Endometrium (tissue), 2 donors: ENCODE results near the gene CLTC.
"Not testable (repeated sequence)": the region's sequence is repeated elsewhere in the genome, so short reads cannot be mapped to it uniquely, and the experiment has no call there.

Source experiments
- FAIRE-seq: peaks from 2 replicates; lab custom pipeline; 2012; peaks lifted over from hg19 to GRCh38; lab: Jason Lieb, UNC
- donor health status: control.
- donor health status: control.

The CLTC gene

DNA sequence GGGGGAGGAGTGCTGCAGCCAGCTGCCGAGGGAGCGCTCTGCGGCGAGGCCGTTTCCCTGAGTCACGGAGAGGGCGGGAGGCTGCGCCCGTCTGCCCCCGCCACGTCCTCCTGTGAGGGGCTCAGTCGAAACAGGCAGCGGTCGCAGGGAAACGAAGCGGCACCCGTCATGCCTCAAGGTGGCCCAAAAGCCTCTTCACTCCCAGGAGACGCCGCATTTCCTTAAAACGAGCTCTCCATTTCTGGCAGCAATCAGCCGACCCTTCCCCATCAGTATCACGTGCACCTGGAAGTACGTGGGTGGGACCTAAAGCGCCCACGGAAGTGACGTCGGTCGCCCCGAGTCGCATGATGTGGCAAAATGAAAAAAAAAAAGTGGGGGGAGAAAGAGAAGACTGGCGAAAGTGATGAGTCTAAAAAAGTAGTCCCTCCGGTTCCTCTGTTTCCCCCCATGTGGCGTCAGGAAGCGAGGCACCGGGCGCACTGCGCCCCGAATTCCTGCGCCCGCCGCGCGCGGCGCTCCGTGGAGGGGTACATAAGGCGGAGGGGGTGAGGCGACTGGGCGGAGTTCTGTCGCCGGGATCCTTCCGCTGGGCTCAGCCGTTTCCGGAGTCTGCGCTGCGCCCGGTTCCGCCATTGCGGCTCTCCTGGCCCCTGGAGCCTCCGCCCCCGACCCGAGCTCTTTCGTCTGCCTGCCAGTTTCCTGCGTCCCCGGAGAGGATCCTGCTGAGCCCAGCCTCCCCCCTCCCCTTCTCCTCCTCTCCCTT is at the start of gene CLTC:
Gene CLTC (plus strand): TSS at position 598 of the 766 bp plus-strand sequence. CDS start 237 bp downstream, outside the sequence.
- FAIRE-seq, result peak; percentile 15

DNA sequence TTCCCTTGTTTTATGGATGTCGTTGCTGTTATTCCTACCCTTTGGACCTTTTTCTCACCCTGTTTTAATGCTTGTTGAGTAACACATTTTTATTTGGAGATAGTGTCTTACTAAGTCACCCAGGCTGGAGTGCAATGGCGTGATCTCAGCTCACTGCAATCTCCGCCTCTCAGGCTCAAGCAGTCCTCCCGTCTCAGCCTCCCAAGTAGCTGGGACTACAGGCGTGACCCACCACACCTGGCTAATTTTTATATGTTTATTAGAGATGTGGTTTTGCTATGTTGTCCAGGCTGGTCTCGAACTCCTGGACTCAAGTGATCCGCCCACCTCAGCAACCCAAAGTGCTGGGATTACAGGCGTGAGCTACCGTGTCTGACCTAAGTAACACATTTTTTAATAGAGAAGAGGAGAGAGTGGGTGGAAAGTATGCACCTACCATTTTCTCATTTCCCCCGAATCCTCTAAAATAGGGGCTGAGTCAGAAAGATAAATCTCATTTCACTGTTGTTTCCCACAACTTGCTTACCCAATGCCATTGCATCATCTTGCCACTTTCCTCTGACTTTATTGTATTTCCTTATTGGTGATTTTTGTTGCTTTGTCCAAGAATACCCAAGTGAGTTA is 47.3 kb upstream of the CLTC start:
- no peak for FAIRE-seq

DNA sequence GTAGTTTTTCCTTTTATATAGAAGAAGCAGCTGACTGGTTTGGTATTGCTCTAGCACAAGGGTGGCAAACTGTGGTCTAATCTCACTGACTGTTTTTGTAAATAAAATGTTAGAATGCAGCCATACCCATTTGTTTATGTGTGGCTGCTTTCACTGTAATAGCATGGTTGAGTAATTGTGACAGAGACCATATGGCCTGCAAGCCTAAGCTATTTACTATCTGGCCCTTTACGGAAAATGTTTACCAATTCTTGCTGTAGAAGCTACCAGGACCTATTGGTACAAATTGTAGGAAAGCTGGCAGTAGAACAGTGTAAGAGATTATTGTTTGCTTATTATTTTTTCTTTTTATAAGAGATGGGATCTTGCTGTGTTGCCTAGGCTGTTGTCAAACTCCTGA is 35.5 kb upstream of the CLTC start:
- FAIRE-seq, result not testable (repeated sequence)

DNA sequence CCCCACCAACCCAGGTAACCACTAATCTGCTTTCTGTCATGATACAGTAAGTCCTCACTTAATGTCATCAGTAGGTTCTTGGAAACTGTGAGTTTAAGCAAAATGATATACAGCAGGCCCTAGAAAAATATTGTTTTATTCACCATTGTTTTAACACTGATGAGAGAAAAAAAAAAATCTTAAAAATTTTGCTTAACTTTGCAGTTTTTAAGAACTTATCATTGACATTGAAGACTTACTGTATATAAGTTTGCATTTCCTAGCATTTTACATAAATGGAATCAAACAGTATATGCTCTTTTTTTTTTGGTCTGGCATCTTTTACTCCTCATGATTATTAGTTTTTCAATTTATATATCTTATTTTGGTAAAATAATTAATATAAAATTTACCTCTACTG is 19.5 kb upstream of the CLTC start:
- no peak for FAIRE-seq

DNA sequence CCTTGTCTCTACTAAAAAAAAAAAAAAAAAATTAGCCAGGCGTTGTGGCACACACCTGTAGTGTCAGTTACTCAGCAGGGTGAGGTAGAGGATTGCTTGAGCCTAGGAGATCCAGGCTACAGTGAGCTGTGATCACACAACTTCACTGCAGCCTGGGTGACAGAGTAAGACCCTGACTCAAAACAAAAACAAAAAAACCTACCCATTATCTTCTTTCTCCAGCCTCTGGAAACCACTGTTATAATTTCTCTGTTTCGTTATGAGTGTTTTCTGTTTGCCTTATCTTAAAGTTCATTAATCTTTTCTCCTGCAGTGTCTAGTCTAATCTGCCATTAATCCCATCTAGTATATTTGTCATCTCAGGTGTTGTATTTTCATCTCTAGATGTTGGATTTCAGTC is 18.6 kb upstream of the CLTC start:
- FAIRE-seq, result no peak

DNA sequence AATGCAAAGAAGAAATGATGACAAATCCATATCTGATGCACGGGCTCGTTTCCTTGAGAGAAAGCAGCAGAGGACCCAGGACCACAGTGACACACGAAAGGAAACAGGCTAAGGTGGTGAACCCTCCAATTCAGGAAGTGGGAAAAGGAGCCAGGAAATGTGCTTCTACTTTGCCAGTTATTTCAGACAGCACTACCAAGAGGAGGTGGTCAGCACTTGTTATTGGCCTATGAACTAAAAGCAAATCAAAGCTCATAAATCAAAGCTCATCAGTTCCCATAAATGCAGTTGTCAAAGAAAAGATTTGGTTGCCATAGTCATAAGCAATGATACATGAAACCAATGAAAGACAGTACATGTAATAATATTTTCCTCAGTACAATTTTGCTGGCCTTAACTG is 12.6 kb upstream of the CLTC start:
- FAIRE-seq, result no peak

DNA sequence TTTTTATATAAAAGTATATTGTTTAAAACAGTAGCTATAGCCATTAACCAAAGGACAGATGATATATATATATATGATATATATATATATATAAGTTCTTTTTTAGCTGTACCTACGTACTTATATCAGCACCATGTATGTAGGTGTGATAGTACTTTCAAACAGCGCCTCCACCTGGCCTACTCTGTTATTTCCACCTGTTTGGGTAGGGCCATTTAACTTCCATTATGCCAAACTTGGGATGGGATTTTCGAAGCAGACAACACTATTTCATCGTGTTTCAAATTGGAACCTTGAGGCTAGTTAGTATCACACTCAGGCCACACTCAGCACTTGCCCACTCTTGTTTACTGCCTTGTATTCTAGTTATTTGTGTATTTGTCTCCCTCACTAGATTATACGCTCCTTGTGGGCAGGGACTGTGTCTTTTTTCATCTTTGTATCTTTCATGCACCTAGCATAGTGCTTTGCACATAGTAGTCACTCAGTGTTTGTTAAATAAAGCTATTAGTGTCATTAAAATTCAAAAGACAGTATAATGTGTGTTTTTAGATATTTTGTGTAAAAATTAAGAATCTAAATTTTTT is 11.8 kb upstream of the CLTC start:
- no peak for FAIRE-seq

DNA sequence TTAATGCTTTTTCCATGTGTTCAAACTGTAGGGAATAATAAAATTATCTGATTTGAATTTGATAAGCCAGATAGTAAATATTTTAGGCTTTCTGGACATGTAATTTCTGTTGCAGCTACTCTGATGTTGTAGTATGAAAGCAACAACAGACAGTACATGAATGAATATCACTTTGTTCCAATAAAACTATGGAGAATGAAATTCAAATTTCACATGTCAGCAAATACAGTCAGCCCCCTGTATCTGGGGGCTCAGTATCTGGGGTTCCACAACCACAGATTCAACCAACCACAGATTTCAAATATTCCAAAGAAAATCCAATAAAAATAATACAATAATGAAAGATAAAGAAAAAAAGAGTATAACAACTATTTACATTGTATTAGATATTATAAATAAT is 8.2 kb upstream of the CLTC start:
- FAIRE-seq, result no peak

DNA sequence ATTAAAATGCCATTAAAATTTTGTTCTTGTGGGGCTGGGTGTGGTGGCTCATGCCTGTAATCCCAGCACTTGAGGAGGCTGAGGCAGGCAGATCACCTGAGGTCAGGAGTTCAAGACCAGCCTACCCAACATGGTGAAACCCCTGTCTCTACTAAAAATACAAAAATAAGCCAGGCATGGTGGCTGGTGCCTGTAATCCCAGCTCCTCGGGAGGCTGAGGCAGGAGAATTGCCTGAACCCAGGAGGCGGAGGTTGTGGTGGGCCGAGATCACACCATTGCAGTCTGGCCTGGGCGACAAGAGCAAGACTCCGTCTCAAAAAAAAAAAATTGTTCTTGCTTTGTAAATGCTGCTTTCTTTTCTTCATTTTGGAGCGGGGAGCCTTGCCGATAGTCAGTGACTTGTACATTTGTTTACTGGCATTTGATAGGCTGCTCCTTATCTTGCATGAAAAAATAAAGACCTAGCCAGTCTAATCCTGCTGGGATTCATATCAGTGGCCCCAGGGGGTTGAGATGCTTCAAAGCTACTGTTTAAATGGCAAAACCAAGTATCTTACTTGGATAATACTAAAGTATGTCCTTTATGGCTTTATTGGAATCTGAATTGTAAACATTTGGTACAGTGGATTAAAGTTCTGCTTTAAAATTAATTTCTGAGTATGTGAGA is 3.3 kb upstream of the CLTC start:
- no peak for FAIRE-seq

DNA sequence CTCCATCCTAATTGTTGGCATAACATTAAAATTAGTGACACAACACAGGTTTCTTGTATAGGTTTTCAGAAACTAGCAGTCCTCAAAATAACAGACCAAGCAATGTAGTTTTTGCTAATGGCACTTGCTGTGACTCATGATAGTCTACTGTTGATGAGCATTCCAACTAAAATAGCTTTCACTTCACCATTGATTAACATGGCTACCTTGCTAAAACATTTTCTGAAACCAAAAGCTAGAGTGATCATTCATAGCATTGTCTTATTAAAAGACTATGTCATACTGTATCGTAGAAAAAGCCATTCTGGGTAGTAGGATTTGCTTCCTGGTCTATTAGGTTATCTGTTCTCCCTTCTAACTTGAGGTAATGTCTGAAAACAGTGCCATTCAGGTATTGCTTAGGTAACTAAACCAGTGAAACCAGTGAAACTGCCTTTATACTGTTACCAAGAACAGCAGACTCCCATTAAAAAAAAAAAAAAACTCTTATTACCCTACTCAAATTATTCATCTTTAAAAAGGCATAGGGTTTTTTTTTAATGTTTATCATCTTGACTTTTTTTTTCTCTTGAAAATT is 2.5 kb upstream of the CLTC start:
- FAIRE-seq, result no peak

DNA sequence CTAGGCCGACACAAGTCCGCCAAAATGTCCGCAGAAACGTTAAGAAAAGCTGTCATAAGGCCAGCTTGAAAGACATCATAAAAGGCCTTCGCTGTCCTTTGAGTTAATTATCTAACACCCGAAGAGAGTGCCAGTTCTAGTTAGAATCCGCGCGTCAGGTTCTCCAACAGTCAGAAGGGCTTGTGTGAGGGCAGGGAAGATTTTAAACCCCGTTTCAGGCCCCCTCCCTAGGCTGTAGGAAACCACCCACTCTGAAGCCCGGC is 729 bp upstream of the CLTC start:
- no peak for FAIRE-seq

DNA sequence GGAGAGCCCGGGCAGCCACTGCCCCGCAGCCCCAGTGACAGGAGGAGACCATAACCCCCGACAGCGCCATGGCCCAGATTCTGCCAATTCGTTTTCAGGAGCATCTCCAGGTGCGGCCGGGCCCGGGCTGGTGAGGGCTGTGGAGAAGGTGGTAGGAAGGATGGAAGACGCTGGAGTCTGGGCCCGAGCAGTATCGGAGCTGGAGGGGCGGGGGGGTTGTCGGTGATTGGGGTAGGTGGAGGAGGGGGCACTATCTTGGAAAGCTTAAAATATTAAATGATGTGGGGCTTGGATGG is 317 bp downstream of the CLTC start:
- FAIRE-seq, result no peak

DNA sequence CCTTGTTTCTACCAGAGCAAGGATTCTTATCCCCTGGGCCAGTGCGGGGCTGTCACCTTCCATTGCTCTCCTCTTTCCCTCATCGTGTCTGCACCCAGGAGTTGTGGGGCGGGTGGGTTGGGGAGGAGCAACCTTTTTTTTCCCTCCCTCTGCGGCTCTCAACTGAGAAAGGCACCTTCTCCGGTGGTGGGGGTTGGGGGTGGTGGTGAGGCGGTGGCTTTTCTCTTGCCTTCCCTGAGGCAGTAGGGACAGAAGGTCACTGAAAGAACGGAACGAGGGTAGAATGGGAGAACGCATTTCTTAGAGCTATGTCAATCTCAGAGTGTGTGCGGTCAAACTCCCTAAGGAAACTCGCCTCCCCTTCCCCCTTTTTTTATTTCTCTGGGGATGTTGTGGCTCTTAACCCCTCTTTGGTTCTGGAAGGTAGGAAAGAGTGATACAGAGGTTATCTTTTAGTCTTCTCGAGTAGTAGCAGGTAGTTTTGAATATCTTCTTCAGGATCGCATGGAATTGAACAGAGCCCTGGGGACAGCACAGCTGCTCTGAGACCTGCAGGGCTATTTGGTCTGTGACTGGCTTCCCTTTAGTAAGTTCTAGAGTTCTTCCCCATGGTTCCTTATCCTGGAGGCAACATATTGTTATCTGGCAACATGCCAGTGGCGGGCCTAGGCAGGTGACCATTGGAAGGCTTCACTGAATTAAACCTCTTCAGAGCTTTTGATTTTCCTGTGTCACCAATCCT is 994 bp downstream of the CLTC start:
- FAIRE-seq, result no peak

DNA sequence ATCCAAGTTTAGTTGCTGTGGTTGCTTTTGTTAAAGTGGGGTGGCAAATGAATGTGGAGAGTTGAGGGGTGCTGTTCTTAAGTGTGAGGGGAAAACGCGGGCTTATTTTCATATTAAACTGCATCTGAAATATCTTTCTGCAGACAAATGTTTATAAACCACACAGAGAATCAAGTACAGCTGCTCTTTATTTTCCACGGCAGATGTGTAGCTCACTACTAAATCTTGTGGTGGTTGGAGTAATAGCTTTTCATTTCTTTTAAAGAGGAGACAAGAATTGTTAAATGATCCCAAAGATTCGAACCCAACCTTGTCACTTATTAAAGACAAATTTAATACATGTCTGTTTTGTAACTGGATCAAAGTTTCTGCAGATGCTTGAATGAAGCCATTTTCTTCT is 2.1 kb downstream of the CLTC start:
- FAIRE-seq, result no peak

DNA sequence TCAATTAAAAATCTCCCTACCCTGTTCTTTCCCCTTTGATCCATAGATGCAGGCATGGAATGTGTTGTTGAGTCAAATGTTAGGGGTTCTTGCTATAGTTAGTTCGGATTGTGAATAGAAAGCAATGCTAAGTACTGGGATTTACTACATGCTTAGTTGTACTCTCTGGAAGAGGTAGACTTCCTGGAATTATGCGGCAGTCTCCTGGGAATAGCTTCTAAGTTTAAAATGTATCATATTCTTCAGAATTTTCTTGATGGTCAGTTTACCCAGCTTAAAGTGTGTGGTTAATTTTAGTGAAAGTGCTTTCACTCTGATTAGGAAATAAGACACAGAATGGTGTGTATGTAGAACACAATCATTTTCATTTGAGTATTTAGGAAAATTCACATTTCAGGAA is 3.5 kb downstream of the CLTC start:
- FAIRE-seq, result no peak

DNA sequence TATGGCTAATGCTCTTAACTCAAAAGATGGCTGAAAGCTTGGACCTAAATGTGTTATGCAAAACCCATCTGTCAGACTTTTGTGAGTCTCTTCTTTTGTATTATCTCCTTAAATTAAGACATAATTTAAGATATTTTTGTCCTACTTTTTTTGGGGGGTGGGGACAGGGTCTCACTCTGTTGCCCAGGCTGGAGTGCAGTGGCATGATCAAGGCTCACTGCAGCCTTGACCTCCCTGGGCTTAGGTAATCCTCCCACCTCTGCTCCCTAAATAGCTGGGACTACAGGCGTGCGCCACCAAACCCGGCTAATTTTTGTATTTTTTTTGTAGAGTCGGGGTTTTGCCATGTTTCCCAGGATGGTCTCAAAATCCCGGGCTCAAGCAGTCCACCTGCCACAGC is 7.1 kb downstream of the CLTC start:
- FAIRE-seq, result no peak

DNA sequence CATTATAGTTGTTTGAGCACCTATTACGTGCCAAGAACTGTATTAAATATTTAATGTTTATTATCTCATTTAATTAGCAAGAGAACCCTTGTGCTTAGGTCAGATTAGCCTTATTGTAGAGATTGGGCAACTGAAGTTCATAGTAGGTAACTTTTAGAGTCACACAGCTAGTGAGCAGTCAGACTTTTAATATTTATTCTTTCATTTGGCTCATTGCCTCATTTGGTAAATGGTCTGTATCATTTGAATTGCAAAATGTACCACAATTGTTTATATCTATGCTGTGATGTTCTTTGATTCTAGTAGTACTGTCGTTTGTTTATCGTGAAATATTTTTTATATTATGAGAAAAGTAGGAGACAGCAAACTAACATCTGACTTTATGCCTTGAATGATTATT is 7.6 kb downstream of the CLTC start:
- no peak for FAIRE-seq

DNA sequence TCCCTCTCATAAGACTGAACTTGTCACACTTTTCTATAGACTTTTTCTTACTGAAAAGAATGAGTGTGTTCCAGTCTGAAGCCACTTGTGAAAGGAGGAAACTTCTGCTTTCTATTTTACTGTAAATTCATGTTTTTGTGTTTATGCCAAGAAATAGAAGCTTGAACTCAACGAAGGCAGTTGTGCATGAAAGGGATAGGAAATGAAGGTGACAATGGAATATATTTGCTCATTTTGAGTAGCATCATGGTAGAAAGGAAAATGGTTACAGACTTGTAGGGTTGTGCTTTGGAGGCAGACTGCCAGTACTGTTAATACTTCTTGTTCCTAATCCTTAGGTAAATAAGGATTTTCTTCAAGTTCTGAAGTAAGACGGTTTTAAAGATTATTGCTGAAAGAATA is 8.1 kb downstream of the CLTC start:
- no peak for FAIRE-seq

DNA sequence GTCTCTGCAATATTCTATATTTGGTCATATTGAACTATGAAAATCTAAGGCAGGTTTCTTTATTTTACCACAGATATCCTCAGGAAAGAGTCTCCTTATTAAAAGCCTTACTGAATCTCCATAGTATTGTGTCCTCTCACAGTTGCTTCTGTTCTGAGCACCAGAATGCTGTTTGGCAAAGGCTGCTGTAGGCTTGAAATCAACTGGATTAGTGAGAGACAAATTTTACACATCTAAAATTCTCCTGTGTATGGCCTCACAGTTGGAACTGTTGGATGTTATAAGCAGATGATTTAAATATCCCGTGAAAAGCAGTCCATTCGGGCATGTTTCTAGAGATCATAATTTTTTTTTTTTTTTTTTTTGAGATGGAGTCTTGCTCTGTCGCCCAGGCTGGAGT is 9.5 kb downstream of the CLTC start:
- no peak for FAIRE-seq

DNA sequence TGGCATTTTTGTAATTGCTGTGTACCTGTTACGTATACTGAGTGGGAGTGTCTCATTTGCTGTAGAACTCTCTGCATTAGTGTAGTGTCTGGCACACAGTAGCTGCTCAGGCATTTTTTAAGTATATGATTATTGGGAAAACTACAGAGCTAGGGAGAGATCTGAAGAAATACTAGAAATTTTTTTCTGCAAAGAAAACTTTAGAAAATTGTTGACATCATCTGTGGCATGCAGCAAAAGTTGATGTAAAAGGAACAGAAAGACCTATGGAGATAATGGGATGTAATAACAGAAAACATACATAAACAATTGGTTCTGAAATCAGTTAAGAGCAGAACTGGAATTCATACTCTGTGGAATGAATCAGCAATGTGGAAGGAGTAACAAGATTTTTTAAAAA is 11.6 kb downstream of the CLTC start:
- FAIRE-seq, result no peak

DNA sequence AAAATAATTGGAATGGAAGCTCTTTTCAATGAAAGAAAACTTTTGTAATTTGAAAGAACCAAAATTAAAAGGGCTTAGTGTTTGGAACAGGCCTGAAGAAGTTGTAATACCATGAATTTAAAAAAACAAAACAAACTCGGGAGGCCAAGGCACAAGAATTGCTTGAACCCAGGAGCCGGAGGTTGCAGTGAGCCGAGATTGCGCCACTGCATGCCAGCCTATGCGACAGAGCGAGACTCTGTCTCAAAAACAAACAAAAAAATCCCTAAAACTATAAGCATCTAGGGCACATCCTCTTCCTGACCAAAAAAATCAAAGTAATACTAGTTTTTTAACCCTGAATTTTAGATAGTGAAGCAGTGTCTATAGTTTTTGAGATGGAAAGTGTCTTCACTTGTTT is 12.7 kb downstream of the CLTC start:
- FAIRE-seq, result no peak

DNA sequence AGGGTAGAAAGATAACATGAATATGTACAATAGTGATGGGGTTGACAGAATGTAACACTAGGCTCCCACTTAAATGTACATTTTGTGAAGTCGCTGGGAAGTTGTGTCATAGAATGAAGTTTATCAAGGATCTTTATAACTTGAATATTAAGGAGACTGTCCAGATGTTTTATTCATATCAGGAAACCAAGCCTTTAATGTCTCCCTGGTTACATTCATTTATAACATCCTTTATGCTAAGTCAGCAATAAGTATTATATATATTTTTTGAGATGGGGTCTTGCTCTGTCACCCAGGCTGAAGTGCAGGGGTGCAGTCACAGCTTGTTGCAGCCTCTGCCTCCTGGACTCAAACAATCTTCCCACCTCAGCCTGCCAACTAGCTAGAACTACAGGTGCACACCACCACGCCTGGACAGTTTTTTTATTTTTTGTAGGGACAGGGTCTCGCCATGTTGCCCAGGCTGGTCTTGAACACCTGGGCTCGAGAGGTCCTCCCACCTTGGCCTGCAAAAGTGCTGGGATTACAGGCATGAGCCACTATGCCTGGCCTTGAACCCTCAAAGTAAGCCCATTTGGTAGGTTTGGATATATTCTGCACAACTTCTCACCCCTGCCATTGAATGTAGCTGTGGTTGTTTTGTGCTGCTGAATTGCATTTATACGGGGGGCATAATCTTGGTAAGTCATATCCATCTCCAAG is 14.1 kb downstream of the CLTC start:
- no peak for FAIRE-seq
